Activated CD8-positive, alpha-beta memory T cell treated with anti-CD3 and anti-CD28 coated beads, Interleukin-2, amount 10 ng/mL, durations not matched to agents 7 days and 5 days (primary cell): ENCODE data around the gene LYRM2. TPM values are rescaled to one million over a fixed set of nuclear protein-coding genes. Genes with fewer than 3 reads are reported as not detected.

ENCODE experiments used
- ATAC-seq: fragments of 150-1000 bp; cut with Tn5 transposase; one replicate; pipeline ENCODE4 v1.10.0; 2021; ENCODE audit warnings: moderate library complexity
- CTCF ChIA-PET: fragments of 350-600 bp; sonication (Branson Sonifier 250); formaldehyde crosslinking; loops from one replicate; lab custom pipeline; 2021; ENCODE audit warnings: antibody characterized with exemption; lab: Charles Lee
- DNase-seq: peaks from one replicate; pipeline ENCODE4 v3.0.0-alpha.2; 2020
- H3K27ac Mint-ChIP-seq: one replicate; pipeline ENCODE4 v1.8.0; 2021; ENCODE audit warnings: mild to moderate bottlenecking, mixed read lengths
- H3K27me3 Mint-ChIP-seq: one replicate; pipeline ENCODE4 v1.8.0; 2021; ENCODE audit warnings: mixed read lengths
- H3K36me3 Mint-ChIP-seq: one replicate; pipeline ENCODE4 v1.8.0; 2021; ENCODE audit warnings: mild to moderate bottlenecking, mixed read lengths
- H3K4me1 Mint-ChIP-seq: one replicate; pipeline ENCODE4 v1.8.0; 2021; ENCODE audit warnings: mixed read lengths
- H3K4me3 Mint-ChIP-seq: one replicate; pipeline ENCODE4 v1.8.0; 2021; ENCODE audit warnings: mild to moderate bottlenecking, moderate library complexity, mixed read lengths
- H3K9me3 Mint-ChIP-seq: one replicate; pipeline ENCODE4 v1.8.0; 2022; ENCODE audit warnings: low read depth, mixed read lengths
- total RNA-seq, 2 experiments: library from RNA; stranded (reverse); gene quantifications; one replicate each; pipeline ENCODE4 v1.2.3, GENCODE V29; 2021

The LYRM2 gene, protein sequence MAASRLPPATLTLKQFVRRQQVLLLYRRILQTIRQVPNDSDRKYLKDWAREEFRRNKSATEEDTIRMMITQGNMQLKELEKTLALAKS
- 10 to 100 TPM; 28.9 to 30.1 TPM for total RNA-seq

DNA sequence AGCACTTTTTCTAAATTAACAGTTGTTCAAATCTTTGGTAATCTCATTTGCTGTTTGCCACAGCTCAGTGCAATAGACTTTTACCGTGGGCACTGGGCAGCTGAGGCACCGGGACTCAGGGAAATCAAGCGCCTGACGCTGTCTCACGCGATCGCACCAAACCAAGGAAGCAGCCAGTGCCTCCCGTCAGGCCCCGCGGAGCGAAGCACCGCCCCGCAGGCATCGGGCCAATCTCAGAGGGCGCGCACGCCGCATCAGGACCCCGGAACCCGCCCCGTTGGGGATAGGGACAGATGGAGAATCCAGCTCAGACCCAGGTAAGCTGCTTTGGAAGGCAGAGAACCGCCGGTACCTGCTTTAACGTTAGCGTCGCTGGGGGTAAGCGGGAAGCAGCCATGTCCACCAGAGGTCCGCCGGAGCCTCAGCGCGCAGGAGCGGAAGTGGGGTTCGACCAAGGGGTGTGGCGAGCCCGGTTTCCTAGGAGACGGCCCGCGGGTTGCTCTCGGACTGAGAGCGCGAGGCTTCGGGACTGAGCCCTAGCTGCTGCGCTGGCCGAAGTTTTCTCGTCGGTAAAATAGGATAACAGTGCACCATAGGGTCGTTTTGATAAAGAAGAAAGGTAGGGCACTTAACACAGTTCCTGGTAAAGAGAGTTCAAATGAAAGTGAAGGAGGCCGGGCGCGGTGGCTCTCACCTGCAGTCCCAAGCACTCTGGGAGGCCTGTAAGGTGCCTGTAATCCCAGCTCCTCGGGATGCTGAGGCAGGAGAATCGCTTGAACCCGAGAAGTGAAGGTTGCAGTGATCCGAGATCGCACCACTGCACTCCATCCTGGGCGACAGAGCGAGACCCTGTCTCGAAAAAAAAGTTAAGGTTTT lies at the start of gene LYRM2:
TSS of gene LYRM2 (minus strand) at position 428 of the 876 bp plus-strand sequence. CDS start at position 397, 31 bp downstream.
- peak within 1 kb of the TSS; percentile 98 for H3K27ac Mint-ChIP-seq
- peak within 1 kb of the TSS; percentile 87 for H3K4me3 Mint-ChIP-seq
- no peaks in the 10 kb centered on the region for H3K27me3 Mint-ChIP-seq
- H3K9me3 Mint-ChIP-seq = no peaks in the 10 kb centered on the region
- ATAC-seq (peak; percentile 98), DNase-seq (peak; percentile 95)
- H3K36me3 Mint-ChIP-seq = peaks cover 46% of the 10 kb centered on the region
- peaks cover 32% of the 10 kb centered on the region for H3K4me1 Mint-ChIP-seq
- CTCF ChIA-PET = interaction anchor here (0.8 to 2.6 kb wide), 9 partner anchors 11 to 271 kb away, joined by 3 to 15 read pairs (median 5); partner anchors contain the start of gene ANKRD6

DNA sequence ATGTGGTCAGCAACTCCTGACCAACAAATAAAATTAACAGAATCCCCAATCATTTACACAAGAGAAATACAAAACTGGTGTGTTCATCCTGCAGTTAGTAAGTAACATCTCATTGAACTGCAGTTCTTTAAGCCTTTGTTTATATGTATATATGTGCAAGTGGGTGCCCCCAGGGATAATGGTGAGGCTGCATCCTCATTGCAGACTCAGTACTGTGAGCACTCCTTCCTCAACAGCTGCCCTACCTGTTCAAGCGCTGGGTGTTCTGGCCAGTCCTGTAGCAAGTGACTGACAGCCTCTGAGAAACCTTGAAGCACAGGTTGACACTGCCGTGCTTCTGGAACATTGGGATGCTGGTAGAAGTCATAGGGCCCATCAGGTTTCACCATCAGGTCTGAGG lies 49.8 kb upstream of the LYRM2 start:
- H3K9me3 Mint-ChIP-seq = no peaks in the 10 kb centered on the region
- no peak overlapping the region for H3K27ac Mint-ChIP-seq
- CTCF ChIA-PET = no interaction called here

DNA sequence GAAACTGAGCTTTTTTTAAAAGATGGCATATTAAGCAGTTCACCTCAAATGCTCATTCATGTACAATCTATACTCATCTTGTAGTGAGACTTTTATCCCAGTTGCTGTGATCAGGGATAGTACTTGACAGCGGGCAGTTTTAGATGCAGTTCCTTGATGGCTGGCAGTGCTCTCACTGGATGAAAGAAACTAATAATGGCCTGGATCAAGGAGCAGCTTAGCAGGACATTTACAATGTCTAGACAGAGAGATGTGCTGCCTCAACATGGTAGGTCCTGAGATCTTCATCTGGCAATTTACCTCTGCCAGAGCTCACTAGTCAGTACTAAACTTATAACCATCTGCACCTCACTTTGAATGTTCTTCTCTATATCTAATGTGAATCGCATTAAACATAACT lies 46.8 kb upstream of the LYRM2 start:
- no peak overlapping the region for H3K4me3 Mint-ChIP-seq
- peaks cover 47% of the 10 kb centered on the region for H3K36me3 Mint-ChIP-seq
- CTCF ChIA-PET = no interaction called here
- no peaks in the 10 kb centered on the region for H3K9me3 Mint-ChIP-seq
- peaks cover 2% of the 10 kb centered on the region for H3K4me1 Mint-ChIP-seq
- ATAC-seq (no peak), DNase-seq (no peak)
- no peaks in the 10 kb centered on the region for H3K27me3 Mint-ChIP-seq
- H3K27ac Mint-ChIP-seq = no peak overlapping the region

More for the DNA sequence above, 49.8 kb upstream of the LYRM2 start:
- peaks cover 45% of the 10 kb centered on the region for H3K36me3 Mint-ChIP-seq
- no peak overlapping the region for H3K4me3 Mint-ChIP-seq
- ATAC-seq = no peak
- DNase-seq = no peak
- no peaks in the 10 kb centered on the region for H3K27me3 Mint-ChIP-seq
- H3K4me1 Mint-ChIP-seq = peaks cover 8% of the 10 kb centered on the region

DNA sequence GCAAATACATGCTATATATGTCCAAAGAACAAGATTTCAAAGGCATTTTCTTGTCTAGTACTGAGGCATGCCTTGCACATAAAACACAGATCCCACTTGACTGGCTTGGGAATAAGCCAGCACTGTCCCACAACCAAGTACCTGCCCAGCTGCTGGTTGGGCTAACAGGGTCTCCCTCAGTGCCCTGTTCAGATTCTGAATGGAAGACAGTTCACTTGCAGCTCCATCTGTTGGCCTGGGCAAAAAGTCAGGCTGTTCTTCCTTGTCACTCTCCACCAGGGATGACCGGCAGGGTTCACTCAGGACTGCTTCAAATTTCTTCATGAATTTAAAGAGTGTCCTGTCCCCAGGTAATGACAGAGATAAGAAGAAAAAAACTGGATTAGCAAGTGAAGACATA lies 44.4 kb upstream of the LYRM2 start:
- Mint-ChIP-seq H3K4me3 (no peak overlapping the region), H3K27ac (no peak overlapping the region), H3K4me1 (peaks cover 2% of the 10 kb centered on the region), H3K27me3 (no peaks in the 10 kb centered on the region), H3K36me3 (peaks cover 44% of the 10 kb centered on the region), H3K9me3 (no peaks in the 10 kb centered on the region)
- ATAC-seq (no peak), DNase-seq (no peak)
- CTCF ChIA-PET = no interaction called here

GRCh38 chr6:89681983-89682564 lies 43.5 kb upstream of the LYRM2 start:
- CTCF ChIA-PET = interaction anchor here (1.4 kb wide), 1 partner anchor 249 kb away, joined by 4 read pairs; the partner anchor contains the start of gene ANKRD6
- no peak for DNase-seq
- H3K36me3 Mint-ChIP-seq = peaks cover 42% of the 10 kb centered on the region
- no peak overlapping the region for H3K27ac Mint-ChIP-seq
- no peak overlapping the region for H3K4me3 Mint-ChIP-seq
- peaks cover 2% of the 10 kb centered on the region for H3K4me1 Mint-ChIP-seq
- H3K9me3 Mint-ChIP-seq = no peaks in the 10 kb centered on the region
- H3K27me3 Mint-ChIP-seq = no peaks in the 10 kb centered on the region
- no peak for ATAC-seq

DNA sequence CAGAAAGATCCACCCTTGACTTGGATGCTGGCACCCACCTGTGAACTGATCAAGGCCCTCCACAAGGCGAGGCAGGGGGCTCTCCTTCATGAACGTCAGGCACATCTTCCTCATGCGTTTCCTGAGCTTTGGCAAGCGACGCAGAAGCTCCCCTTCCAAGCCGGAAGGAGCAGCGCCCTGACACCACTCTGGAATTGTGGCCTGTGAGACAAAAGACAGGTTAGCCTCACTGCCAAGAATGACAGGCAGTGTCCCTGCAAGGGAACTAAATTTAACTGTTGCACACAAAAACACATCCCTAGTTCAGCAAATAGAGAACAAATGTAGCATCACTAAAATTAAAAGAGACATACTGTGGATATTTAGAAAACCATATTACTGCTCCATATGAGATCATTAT lies 42.0 kb upstream of the LYRM2 start:
- ATAC-seq (no peak), DNase-seq (no peak)
- Mint-ChIP-seq H3K27me3 (no peaks in the 10 kb centered on the region), H3K4me1 (peaks cover 2% of the 10 kb centered on the region), H3K4me3 (no peak overlapping the region), H3K9me3 (no peaks in the 10 kb centered on the region), H3K27ac (no peak overlapping the region), H3K36me3 (peaks cover 41% of the 10 kb centered on the region)
- CTCF ChIA-PET = no interaction called here

- no peak for DNase-seq
- peaks cover 40% of the 10 kb centered on the region for H3K36me3 Mint-ChIP-seq
- H3K27ac Mint-ChIP-seq = no peak overlapping the region
- H3K9me3 Mint-ChIP-seq = no peaks in the 10 kb centered on the region
- CTCF ChIA-PET = no interaction called here
- peaks cover 2% of the 10 kb centered on the region for H3K4me1 Mint-ChIP-seq
- H3K4me3 Mint-ChIP-seq = no peak overlapping the region
- no peak for ATAC-seq
- H3K27me3 Mint-ChIP-seq = no peaks in the 10 kb centered on the region
Observed at GRCh38 chr6:89680150-89680549, 41.6 kb upstream of the LYRM2 start.

- CTCF ChIA-PET = no interaction called here
- DNase-seq (no peak), ATAC-seq (no peak)
- peaks cover 37% of the 10 kb centered on the region for H3K36me3 Mint-ChIP-seq
- H3K9me3 Mint-ChIP-seq = no peaks in the 10 kb centered on the region
- H3K27ac Mint-ChIP-seq = no peak overlapping the region
- no peak overlapping the region for H3K4me3 Mint-ChIP-seq
- H3K27me3 Mint-ChIP-seq = no peaks in the 10 kb centered on the region
- peaks cover 2% of the 10 kb centered on the region for H3K4me1 Mint-ChIP-seq
Observed at GRCh38 chr6:89679215-89680120, 40.9 kb upstream of the LYRM2 start.

DNA sequence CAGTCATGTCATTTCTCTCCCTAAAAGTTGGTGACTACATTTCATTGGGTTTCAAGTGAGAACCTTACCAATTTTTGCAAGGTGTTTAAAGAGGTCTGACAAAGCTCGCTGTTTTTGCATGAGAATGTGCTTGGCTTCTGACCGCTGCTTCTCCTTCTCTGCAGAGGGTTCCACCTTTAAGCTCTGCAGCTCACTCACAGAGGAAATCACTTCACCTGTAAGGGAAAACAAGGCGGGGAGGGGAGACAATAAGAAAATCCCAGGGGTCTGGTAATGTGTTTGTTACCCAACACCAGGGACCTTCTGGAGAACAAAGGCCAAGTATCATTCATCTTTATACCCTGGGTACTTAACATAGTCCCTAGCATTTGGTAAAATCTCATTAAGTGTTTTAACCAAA lies 40.0 kb upstream of the LYRM2 start:
- no peaks in the 10 kb centered on the region for H3K27me3 Mint-ChIP-seq
- DNase-seq (no peak), ATAC-seq (no peak)
- CTCF ChIA-PET = no interaction called here
- H3K9me3 Mint-ChIP-seq = no peaks in the 10 kb centered on the region
- H3K4me1 Mint-ChIP-seq = peaks cover 2% of the 10 kb centered on the region
- H3K36me3 Mint-ChIP-seq = peaks cover 41% of the 10 kb centered on the region
- no peak overlapping the region for H3K4me3 Mint-ChIP-seq
- H3K27ac Mint-ChIP-seq = no peak overlapping the region

DNA sequence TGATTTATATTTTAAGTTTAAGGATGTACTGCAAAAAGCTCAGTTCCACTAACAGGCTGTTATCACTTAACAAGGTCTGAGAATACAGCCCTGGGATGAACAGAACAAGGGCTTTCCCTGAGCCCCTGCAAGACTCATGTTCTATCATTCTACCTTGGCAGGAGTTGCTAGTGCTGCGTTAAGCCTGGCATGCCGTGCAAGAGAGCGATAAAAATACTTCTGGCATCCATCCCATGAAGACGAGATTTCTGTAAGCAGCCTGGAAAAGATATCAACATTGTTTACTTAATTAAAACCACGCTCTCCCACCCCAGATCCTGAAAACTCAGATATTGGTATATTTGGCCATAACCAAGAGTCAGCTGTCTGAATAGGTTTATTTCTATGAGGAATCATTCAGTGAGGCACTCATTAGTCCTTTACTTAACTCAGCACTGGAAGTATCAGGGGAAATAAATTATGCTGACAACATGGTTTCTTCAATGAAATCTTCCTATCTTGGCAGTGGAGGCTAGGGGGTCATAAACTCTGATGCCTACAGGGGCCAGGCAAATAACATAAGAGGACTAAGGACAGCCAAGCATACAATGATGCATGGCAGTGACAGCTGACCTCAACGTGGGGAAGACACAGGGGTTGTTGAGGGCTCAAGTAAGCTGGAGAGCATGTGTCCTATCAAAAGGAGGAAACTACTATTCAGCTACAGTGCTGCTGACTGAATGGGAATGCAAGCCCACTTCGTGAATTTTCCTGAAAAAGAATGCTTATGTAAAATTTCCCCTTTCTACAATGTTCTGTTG lies 37.6 kb upstream of the LYRM2 start:
- ATAC-seq (no peak), DNase-seq (no peak)
- H3K9me3 Mint-ChIP-seq = no peaks in the 10 kb centered on the region
- H3K36me3 Mint-ChIP-seq = peaks cover 44% of the 10 kb centered on the region
- no peak overlapping the region for H3K4me3 Mint-ChIP-seq
- no peak overlapping the region for H3K27ac Mint-ChIP-seq
- no peaks in the 10 kb centered on the region for H3K27me3 Mint-ChIP-seq
- CTCF ChIA-PET = no interaction called here
- H3K4me1 Mint-ChIP-seq = no peaks in the 10 kb centered on the region

GRCh38 chr6:89670935-89671565 lies 32.5 kb upstream of the LYRM2 start:
- no peaks in the 10 kb centered on the region for H3K27me3 Mint-ChIP-seq
- no peaks in the 10 kb centered on the region for H3K4me1 Mint-ChIP-seq
- no peak for DNase-seq
- ATAC-seq = no peak
- H3K27ac Mint-ChIP-seq = no peak overlapping the region
- no peak overlapping the region for H3K4me3 Mint-ChIP-seq
- no peaks in the 10 kb centered on the region for H3K9me3 Mint-ChIP-seq
- CTCF ChIA-PET = no interaction called here
- peaks cover 39% of the 10 kb centered on the region for H3K36me3 Mint-ChIP-seq

DNA sequence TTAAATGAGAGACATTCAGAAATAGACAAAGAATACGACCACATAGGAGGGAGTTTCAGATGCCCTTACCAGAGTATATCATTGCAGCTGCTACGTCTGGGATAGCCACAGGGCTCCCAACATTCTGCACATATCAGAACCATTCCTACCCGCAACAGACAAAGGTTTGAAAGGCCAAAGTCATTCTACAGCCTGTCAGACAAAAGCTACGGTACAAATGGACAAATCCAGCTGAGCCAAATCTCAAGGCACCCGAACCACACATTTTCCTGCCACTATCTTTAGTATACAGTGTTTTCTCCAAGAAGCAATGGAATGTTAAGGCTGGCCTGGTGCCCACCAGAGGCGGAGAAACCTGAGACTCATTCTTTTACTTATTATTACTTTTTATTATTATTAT lies 30.5 kb upstream of the LYRM2 start:
- DNase-seq (no peak), ATAC-seq (no peak)
- H3K27ac Mint-ChIP-seq = no peak overlapping the region
- no peaks in the 10 kb centered on the region for H3K4me1 Mint-ChIP-seq
- H3K36me3 Mint-ChIP-seq = peaks cover 34% of the 10 kb centered on the region
- no peaks in the 10 kb centered on the region for H3K9me3 Mint-ChIP-seq
- H3K27me3 Mint-ChIP-seq = no peaks in the 10 kb centered on the region
- CTCF ChIA-PET = no interaction called here
- H3K4me3 Mint-ChIP-seq = no peak overlapping the region
